Lower lobe of right lung (tissue), 2 donors: ENCODE measurements around the gene TMSB10. TPM values are rescaled to one million over a fixed set of nuclear protein-coding genes. Genes with fewer than 3 reads are reported as not detected.
"Not testable (repeated sequence)": the region's sequence is repeated elsewhere in the genome, so short reads cannot be mapped to it uniquely, and the experiment has no call there.

ENCODE experiments used
- ATAC-seq, 2 donors: fragments of 200-7000 bp; cut with Tn5 transposase; one replicate each; pipeline ENCODE4 v1.9.1; 2020 to 2022; ENCODE audit warnings: mild to moderate bottlenecking in 2 of 2, moderate library complexity in 2 of 2
- DNase-seq: peaks from one replicate; pipeline ENCODE4 v3.0.0-alpha.2; 2020
- H3K27ac ChIP-seq: fragments of 200-600 bp; one replicate; pipeline ENCODE4 v1.8.0; 2022
- H3K27me3 ChIP-seq: fragments of 200-600 bp; one replicate; pipeline ENCODE4 v1.8.0; 2022; ENCODE audit warnings: low read depth
- H3K36me3 ChIP-seq: fragments of 200-600 bp; one replicate; pipeline ENCODE4 v1.8.0; 2022; ENCODE audit warnings: mild to moderate bottlenecking
- H3K4me1 ChIP-seq: fragments of 200-600 bp; one replicate; pipeline ENCODE4 v1.8.0; 2022
- H3K4me3 ChIP-seq: fragments of 200-600 bp; one replicate; pipeline ENCODE4 v1.8.0; 2022; ENCODE audit warnings: mild to moderate bottlenecking
- H3K9me3 ChIP-seq: fragments of 200-600 bp; one replicate; pipeline ENCODE4 v1.8.0; 2022
- CTCF ChIP-seq: fragments of 200-600 bp; IDR thresholded peaks from one replicate; pipeline ENCODE4 v1.8.0; 2022; ENCODE audit warnings: antibody characterized with exemption, mild to moderate bottlenecking
- intact Hi-C: fragments of 100-400 bp; cut with DNase I; formaldehyde crosslinking; loops from one replicate; pipeline ENCODE4 v1.11.0; 2022
- total RNA-seq: library from RNA; stranded (reverse); fragmentation: NEBNext Ultra II Directional; extraction: Animal tissue kit (Norgen Biotek cat#: 25700); gene quantifications from one replicate; pipeline ENCODE4 v1.2.1, GENCODE V29; 2021
- donor health status: DM: no; HTN: yes; CAD: no; lungs with severe emphysema.

Gene TMSB10
- total RNA-seq, 1 donor from 2014 or later, result 1,739 TPM

DNA sequence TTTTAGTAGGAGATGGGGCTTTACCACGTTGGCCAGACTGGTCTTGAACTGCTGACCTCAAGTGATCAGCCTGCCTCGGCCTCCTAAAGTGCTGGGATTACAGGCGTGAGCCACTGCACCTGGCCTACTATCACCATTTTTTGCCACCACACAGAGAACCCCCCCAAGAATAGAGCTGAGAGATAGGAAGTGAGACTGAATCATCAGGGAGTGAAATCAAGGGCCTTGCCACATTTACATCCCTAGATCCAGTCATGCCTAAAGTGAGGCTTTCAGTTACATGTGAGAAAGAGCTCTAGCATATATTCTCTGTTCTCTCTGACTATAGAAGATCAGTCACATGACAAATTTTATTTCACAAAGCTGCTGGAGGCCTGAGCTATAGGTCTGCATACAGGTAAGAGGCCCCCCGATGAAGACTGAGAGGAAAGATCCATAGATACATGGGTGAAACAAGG lies 37.5 kb downstream of the TMSB10 start:
- intact Hi-C loops, result no loop called here

GRCh38 chr2:84944295-84944909 lies 38.9 kb downstream of the TMSB10 start:
- Histone ChIP-seq H3K27ac (no peak overlapping the region), H3K4me1 (no peaks in the 10 kb centered on the region), H3K9me3 (no peaks in the 10 kb centered on the region), H3K36me3 (no peaks in the 10 kb centered on the region), H3K4me3 (no peak overlapping the region), H3K27me3 (no peaks in the 10 kb centered on the region)
- no peak for DNase-seq
- intact Hi-C loops, result no loop called here
- no peak for TF ChIP-seq CTCF
- ATAC-seq, result no peak

More for the DNA sequence above, 37.5 kb downstream of the TMSB10 start:
- H3K4me1 ChIP-seq, result no peaks in the 10 kb centered on the region
- H3K36me3 ChIP-seq, result no peaks in the 10 kb centered on the region
- ATAC-seq (no peak), DNase-seq (no peak)
- no peak overlapping the region for H3K27ac ChIP-seq
- H3K27me3 ChIP-seq, result no peaks in the 10 kb centered on the region
- TF ChIP-seq CTCF, result no peak
- H3K4me3 ChIP-seq, result no peak overlapping the region
- H3K9me3 ChIP-seq, result no peaks in the 10 kb centered on the region

- DNase-seq, H3K4me1 ChIP-seq, H3K27ac ChIP-seq, ATAC-seq, H3K4me3 ChIP-seq, H3K27me3 ChIP-seq, intact Hi-C loops, H3K36me3 ChIP-seq, H3K9me3 ChIP-seq: not testable (repeated sequence)
Measured at GRCh38 chr2:84945838-84946203, 40.4 kb downstream of the TMSB10 start.

GRCh38 chr2:84946204-84947009 lies 41.0 kb downstream of the TMSB10 start:
- H3K36me3 ChIP-seq, result no peaks in the 10 kb centered on the region
- intact Hi-C loops, result no loop called here
- H3K4me1 ChIP-seq, result no peaks in the 10 kb centered on the region
- no peak overlapping the region for H3K27ac ChIP-seq
- H3K4me3 ChIP-seq, result no peak overlapping the region
- TF ChIP-seq CTCF, result no peak
- no peaks in the 10 kb centered on the region for H3K27me3 ChIP-seq
- peak; percentile 44 to 63 for ATAC-seq
- no peaks in the 10 kb centered on the region for H3K9me3 ChIP-seq
- DNase-seq, result no peak

DNA sequence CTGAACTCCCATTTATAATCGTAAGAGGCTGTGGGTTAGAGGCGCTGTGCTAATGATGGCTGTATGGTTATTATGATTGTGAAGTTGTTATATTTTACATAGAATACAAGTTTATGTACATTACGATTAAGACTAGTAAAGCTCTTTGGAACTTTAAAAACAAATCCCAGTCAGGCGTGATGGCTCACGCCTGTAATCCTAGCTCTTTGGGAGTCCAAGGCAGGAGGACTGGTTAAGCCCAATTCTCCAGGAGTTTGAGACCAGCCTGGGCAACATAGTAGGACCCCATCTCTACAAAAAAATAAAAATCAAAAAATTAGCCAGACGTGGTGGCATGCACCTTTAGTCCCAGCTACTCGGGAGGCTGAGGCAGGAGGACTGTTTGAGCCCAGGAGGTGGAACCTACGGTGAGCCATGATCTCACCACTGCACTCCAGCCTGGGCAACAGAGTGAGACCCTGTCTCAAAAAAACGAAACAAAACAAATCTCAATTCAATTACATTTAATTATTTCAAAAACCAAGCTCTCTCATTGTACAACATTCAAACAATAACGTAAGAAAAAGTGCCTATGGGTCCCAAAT lies 41.6 kb downstream of the TMSB10 start:
- Histone ChIP-seq H3K4me3 (no peak overlapping the region), H3K27ac (no peak overlapping the region), H3K27me3 (no peaks in the 10 kb centered on the region), H3K9me3 (no peaks in the 10 kb centered on the region), H3K36me3 (no peaks in the 10 kb centered on the region), H3K4me1 (no peaks in the 10 kb centered on the region)
- ATAC-seq (no peak), DNase-seq (no peak)
- intact Hi-C loops, result no loop called here
- TF ChIP-seq CTCF, result no peak

DNA sequence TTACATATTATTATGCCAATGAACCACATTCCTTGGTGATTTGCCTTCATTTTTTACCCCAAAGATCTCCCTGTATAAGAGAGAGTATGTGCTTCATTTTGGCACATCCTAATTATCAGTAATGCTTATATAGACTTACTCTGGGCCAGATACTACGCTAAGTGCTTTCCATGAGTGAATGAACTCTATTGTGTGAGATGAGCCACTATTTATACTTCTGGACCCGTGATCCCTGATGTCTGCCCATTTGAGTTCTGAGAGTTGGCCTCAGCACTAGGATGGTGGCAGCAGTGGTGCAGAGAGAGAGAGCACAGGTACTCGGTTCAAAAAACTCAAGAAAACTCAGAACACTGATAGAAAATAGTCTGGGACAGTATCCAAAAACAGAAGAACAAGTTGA lies 48.1 kb downstream of the TMSB10 start:
- H3K4me1 ChIP-seq, result peaks cover 5% of the 10 kb centered on the region
- no peaks in the 10 kb centered on the region for H3K9me3 ChIP-seq
- intact Hi-C loops, result no loop called here
- H3K27ac ChIP-seq, result no peak overlapping the region
- H3K4me3 ChIP-seq, result no peak overlapping the region
- no peaks in the 10 kb centered on the region for H3K27me3 ChIP-seq
- no peaks in the 10 kb centered on the region for H3K36me3 ChIP-seq
- no peak for TF ChIP-seq CTCF
- no peak for DNase-seq
- ATAC-seq, result no peak
